ENCODE data around the gene OXSM.

OXSM gene

GRCh38 chr3:25803833-25804232 is 13.9 kb downstream of the OXSM start:
- DNase-seq (ENCODE audit: low read depth in 1 of 2, low spot score in 1 of 2) = no peak

DNA sequence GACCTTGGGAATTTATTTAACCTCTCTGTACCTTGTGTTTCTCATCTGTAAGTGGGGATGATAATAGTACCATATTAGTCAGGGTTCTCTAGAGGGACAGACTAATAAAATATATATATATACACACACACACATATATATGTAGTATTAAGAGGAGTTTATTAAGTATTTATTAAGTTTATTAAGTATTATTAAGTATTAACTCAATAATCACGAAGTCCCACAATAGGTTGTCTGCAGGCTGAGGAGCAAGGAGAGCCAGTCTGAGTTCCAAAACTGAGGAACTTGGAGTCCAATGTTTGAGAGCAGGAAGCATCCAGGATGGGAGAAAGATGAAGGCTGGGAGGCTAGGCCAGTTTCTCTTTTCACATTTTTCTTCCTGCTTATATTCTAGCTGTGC is 14.8 kb downstream of the OXSM start:
- no peak for DNase-seq (ENCODE audit: low read depth in 1 of 2, low spot score in 1 of 2)

DNA sequence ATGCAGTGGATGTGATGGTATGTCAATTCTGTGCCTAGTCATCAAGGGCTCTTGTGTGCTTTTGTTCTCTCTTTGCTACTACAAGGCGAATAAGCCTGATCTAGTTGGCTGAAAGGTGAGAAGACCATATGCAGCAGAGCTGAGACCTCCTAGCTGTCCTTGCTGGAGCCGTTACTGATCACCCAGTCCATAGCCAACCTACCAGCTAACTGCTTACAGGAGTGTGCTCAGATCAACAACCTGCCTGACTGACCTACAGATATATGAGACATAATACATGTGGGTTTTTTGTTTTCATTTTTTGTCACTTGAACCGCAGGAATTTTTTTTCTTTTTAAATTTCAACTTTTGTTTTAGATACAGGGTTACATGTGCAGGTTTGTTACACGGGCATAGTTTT is 22.8 kb downstream of the OXSM start:
- no peak for DNase-seq (ENCODE audit: low read depth in 1 of 2, low spot score in 1 of 2)

DNA sequence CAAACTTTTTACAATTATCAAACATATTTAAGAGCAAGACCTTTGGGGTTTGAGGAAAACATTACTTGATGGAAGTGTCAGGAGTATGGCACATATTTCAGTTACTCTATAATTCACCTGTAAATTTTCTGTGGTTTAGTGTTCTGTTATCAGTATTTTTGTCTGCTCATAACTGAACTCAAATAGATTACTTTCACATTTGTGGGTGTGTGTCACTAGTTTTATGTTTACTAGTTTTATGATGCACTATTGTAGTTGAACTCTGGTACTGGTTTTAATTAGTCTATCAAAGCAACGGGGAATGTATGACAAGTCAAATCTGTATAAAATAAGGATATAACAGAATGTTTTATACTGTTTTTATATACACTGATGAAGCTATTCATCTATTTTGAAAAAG is 27.2 kb downstream of the OXSM start:
- DNase-seq (ENCODE audit: low read depth in 1 of 2, low spot score in 1 of 2) = no peak

GRCh38 chr3:25817638-25818037 is 27.7 kb downstream of the OXSM start:
- no peak for DNase-seq (ENCODE audit: low read depth in 1 of 2, low spot score in 1 of 2)

DNA sequence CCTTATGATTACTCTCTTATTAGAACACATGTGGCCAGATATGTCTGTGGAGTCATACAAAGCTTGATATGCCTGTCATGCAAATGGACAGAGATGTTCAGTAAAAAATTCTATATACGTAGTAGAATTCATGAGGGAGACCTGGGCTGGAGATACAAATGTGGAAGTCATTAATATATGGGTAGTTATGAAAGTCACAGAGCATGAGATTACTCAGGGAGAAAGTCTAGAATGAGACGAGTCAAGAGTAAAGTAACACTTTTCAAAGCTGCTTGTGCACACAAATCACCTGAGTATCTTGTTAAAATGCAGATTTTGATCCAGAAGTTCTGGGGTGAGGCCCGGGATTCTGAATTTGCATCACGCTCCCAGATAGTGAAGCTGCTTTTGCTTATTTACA is 28.4 kb downstream of the OXSM start:
- no peak for DNase-seq (ENCODE audit: low read depth in 1 of 2, low spot score in 1 of 2)

DNA sequence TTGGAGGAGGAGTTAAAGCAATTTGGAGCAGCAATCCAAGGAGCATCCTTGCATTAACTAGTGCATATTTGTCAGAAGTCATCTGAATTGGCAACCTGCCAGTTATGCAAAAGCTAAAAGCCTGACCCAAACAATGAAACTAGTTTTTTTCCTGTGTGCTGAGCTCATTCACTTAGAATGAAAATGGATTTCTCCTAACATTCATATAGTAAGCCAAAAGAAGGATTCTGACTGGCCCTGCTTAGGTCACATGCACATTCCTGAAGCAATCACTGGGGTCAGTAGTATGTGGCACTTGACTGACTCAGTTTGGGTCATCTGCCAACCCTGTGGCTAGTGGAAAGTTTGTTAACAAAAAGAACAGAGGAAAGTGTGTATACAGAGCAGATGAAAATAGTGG is 30.5 kb downstream of the OXSM start:
- DNase-seq (ENCODE audit: low read depth in 1 of 2, low spot score in 1 of 2) = no peak

- no peak for DNase-seq (ENCODE audit: low read depth in 1 of 2, low spot score in 1 of 2)
Measured at GRCh38 chr3:25820816-25821486, 31.1 kb downstream of the OXSM start.

GRCh38 chr3:25821746-25822573 is 32.1 kb downstream of the OXSM start:
- no peak for DNase-seq (ENCODE audit: low read depth in 1 of 2, low spot score in 1 of 2)

DNA sequence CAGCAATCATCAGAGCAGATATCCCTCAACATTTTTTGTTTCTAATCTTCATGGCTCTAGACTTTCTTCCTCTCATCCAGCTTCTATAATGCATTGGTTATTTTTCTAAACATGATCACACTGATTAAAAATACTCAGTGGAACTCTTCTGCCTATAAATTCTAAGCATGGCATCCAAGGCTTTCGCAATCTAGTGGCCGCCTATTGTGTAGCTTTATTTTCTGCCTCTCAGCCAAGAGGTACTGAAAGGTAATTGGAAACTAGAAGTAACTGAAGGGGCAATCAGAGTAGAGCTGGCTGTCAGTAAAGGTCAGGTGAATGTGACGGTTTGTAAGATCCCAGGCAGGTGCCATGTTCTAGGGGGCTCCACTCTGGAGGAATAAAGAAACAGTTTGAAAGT is 33.4 kb downstream of the OXSM start:
- no peak for DNase-seq (ENCODE audit: low read depth in 1 of 2, low spot score in 1 of 2)

DNA sequence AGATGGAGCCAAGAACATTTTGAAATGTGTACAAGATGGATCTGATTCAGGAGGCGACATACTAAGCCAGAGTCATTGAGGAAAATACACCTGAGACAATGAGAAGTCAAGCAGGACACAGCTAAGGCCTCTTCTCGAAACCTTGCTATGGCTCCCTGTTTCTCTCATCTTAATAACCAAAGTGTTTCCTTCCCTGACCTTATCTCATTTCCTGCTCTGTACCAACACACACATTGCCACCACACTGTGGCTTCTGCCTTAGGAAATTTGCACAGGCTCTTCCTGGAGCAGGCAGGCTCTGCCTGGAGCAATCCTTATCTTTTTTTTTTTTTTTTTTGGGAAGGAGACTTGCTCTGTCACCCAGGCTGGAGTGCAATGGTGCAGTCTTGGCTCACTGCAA is 36.6 kb downstream of the OXSM start:
- DNase-seq (ENCODE audit: low read depth in 1 of 2, low spot score in 1 of 2) = no peak

DNA sequence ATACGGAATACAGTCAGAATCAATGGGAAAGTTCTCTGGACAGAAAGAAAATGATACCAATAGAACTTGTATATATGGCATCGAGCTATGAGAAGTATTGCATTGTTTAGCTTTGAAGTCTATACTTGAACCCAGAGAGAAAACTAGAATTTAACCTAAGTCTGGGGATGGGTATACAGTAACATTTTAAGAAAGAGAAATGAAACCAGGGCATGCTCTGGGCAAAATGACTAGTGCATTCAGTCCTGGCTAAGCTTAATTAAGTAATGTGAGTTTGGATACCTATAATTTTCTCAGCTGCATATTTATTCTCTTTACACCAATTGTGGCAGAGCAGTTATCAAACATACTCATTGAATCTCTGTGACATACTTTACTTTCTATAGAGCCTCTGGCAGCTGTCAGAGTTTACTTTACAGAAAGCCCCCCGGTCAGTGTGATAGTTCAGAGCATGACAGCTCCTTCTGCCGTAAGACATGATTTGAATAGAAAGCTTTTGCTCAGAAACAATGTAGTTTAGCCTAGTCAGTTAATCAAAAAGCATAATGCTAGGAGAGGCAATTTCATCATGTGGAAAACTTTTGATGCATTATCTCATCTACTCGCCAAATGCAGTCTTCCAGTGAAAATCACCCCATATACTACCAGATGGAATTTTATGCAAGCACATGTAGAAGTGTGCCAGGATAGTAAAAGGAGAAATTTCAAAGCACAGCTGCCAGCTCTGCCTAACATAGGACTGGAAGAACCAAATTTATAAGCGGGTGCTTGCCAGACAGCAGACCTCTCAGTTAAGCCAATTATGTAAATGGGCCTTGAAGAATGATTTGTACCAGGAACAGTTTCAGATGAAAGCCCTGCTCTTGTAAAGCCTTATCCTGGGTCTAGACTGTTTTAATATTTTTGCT is 40.7 kb downstream of the OXSM start:
- DNase-seq (ENCODE audit: low read depth in 1 of 2, low spot score in 1 of 2) = no peak

- no peak for DNase-seq (ENCODE audit: low read depth in 1 of 2, low spot score in 1 of 2)
Measured at GRCh38 chr3:25831578-25831977, 41.7 kb downstream of the OXSM start.

GRCh38 chr3:25834346-25834745 is 44.5 kb downstream of the OXSM start:
- DNase-seq (ENCODE audit: low read depth in 1 of 2, low spot score in 1 of 2) = no peak

GRCh38 chr3:25836579-25836978 is 46.7 kb downstream of the OXSM start:
- no peak for DNase-seq (ENCODE audit: low read depth in 1 of 2, low spot score in 1 of 2)

DNA sequence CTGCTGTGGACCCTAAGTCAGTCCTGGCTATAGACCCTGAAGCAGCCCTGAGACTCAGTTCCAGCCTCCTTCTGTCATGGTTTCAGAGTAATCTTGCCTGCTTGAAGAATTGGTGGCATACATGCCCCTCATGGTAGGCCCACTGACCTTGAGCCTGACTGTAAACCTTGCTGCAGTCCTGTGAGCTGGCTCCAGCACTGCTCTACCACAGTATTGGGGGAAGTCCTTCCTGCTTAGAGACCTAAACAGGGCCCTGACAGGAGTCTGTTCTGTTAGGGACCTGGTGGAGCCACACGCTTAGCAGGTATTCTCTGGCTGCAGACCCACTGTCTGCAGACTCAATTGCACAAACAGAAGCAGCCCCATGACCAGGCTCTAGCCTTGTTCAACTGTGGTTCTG is 47.1 kb downstream of the OXSM start:
- DNase-seq (ENCODE audit: low read depth in 1 of 2, low spot score in 1 of 2) = no peak

DNA sequence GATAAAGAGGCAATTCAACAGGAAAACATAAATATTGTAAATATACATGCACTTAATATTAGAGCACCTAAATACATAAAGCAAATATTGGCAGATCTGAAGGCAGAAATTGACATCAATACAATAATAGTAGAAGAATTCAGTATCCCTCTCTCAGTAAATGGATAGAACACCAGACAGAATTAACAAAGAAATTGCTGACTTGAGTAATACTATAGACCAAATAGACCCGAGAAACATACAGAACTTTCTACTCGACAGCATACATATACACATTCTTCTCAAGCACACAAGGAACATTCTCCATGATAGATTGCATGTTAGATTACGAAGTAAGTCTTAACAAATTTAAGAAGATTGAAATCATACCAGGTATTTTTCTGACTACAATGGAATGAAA is 50.2 kb downstream of the OXSM start:
- no peak for DNase-seq (ENCODE audit: low read depth in 1 of 2, low spot score in 1 of 2)

DNA sequence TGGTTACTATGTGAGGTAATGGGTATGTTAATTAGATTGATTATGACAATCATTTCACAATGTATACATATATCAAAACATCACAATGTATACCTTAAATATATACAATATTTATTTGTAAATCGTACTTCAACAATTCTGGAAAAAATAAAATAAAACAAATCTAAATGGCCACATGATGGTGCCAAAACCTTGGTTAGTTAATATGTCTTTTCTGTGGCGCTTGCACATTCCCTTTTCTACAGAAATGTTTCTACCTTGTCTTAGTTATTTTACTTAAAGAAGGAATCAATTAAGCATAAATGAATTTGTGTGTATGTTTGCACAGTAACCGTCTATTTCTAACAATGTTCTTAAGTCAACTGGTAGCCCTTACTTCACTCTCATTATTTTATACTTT is 53.4 kb downstream of the OXSM start:
- DNase-seq (ENCODE audit: low read depth in 1 of 2, low spot score in 1 of 2) = no peak
